Measurements from ENCODE around the gene ALKBH3. TPM values are rescaled to one million over a fixed set of nuclear protein-coding genes. Genes with fewer than 3 reads are reported as not detected.
A peak's percentile ranks its signal among the peaks of the same experiment; 100 is the strongest.

The ALKBH3 gene
- total RNA-seq, 1 experiment from 2014 or later: 36.7 TPM

DNA sequence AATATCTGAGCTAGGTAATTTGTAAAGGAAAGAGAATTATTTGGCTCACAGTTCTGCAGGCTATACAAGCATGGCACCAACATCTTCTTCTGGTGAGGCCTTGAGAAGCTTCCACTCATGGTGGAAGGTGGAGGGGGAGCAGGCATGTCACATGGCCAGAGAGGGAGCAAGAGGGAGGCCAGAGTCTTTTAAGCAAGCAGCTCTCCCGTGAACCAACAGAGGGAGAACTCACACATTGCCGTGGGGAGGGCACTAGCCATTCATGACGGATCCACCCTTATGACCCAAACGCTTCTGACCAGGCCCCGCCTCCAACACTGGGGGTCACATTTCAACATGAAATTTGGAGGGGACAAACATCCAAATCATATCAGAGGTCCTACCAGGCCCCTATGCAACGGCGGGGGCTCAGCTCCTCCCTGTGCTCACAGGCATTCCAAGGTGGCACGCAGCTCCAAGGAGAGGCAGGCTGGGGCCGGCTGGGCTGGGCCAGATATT lies 66.4 kb downstream of the ALKBH3 start:
- H3K36me3 ChIP-seq (ENCODE audit: control insufficient read depth in 1 of 2, insufficient read depth in 2 of 2, low read length in 2 of 2): no peaks in the 10 kb centered on the region

DNA sequence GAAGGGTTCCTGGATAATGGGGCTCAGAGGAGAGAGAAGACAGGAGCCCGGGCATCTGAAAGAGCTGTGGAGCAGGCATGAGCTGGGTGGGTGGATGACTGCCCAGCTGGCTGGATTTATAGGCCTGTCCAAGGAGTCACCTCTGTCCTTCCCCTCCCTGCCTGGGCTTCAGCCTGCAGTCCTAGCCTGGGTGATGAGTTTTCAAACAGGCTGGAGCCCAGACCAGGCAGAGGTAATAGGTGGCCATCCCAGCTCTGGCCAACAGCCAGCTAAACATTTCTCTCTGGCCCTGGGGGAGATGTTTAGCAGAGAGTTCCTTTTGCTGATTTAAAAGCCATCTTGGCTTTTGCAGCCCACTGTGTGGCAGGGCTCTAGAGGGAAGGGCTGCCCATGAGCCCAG lies 67.2 kb downstream of the ALKBH3 start:
- no peaks in the 10 kb centered on the region for H4K20me1 ChIP-seq (ENCODE audit: insufficient read depth)
- CTCF ChIA-PET: interaction anchor here (1.6 to 1.8 kb wide), 2 partner anchors 17 to 58 kb away, joined by 3 to 10 read pairs; no protein-coding TSS in a partner anchor
- H3K36me3 ChIP-seq (ENCODE audit: control insufficient read depth in 1 of 2, insufficient read depth in 2 of 2, low read length in 2 of 2): no peaks in the 10 kb centered on the region
- no peak overlapping the region for H3K4me3 ChIP-seq (replicated peaks in 1 of 2; ENCODE audit: low read depth in 1 of 2, low read length in 2 of 2)
- POLR2A ChIA-PET: no interaction called here
- H3K9me2 ChIP-seq (ENCODE audit: insufficient read depth): no peaks in the 10 kb centered on the region
- no peak for ATAC-seq
- H3K79me2 ChIP-seq (ENCODE audit: insufficient read depth, low read length): no peaks in the 10 kb centered on the region
- intact Hi-C loops (cut with micrococcal nuclease): no loop called here
- no peak overlapping the region for H3K4me2 ChIP-seq (ENCODE audit: low read length)
- H3K4me1 ChIP-seq (ENCODE audit: control insufficient read depth in 1 of 2, insufficient read depth in 2 of 2, low read length in 2 of 2): peaks cover 0 to 12% of the 10 kb centered on the region in 2 experiments; a peak in 2 of 4 replicates
- H2AFZ ChIP-seq (ENCODE audit: low read depth, low read length, poor library complexity, severe bottlenecking): no peak overlapping the region
- no peak for DNase-seq (ENCODE audit: low read depth, low spot score)
- no peak overlapping the region for H3K27ac ChIP-seq (ENCODE audit: low read depth, low read length)
- no TSS peak for BruUV-seq (replicated peaks)
- H3K9me3 ChIP-seq (ENCODE audit: control insufficient read depth in 1 of 2, insufficient read depth in 1 of 2, low read depth in 1 of 2, low read length in 2 of 2): no peaks in the 10 kb centered on the region
- no peak overlapping the region for H3K9ac ChIP-seq (ENCODE audit: low read length)
- RAD21 ChIA-PET (ENCODE audit: low non-redundant PET in 1 of 2, low total read pairs in 2 of 2, uncharacterized antibody in 2 of 2, unreplicated experiment in 2 of 2): no interaction called here
- H3K27me3 ChIP-seq (ENCODE audit: insufficient read depth, low read length): no peaks in the 10 kb centered on the region
- TF ChIP-seq EZH2 (IDR thresholded peaks at IDR 0.05) (no peak), CBX3 (IDR thresholded peaks at IDR 0.05; ENCODE audit: low read depth) (no peak), YY1 (IDR thresholded peaks at IDR 0.05; ENCODE audit: extremely low read depth, insufficient replicate concordance, low read depth, low read length) (no peak)

More for the DNA sequence above, 66.4 kb downstream of the ALKBH3 start:
- ChIA-PET POLR2A (no interaction called here), CTCF (interaction anchor here (1.0 to 1.8 kb wide), 2 partner anchors 58 to 121 kb away, joined by 3 to 10 read pairs; no protein-coding TSS in a partner anchor), RAD21 (ENCODE audit: low non-redundant PET in 1 of 2, low total read pairs in 2 of 2, uncharacterized antibody in 2 of 2, unreplicated experiment in 2 of 2) (interaction anchor here in 1 of 2 experiments (0.9 kb wide), 1 partner anchor 90 kb away, joined by 3 read pairs; no protein-coding TSS in a partner anchor)
- no peaks in the 10 kb centered on the region for H3K9me2 ChIP-seq (ENCODE audit: insufficient read depth)
- no peak for TF ChIP-seq SRF (IDR thresholded peaks at IDR 0.05; ENCODE audit: low read depth)
- no peak for TF ChIP-seq CBX3 (IDR thresholded peaks at IDR 0.05; ENCODE audit: low read depth)
- no peak for TF ChIP-seq RAD21 (IDR thresholded peaks at IDR 0.05; ENCODE audit: low read depth)
- TF ChIP-seq, protein P1, sequence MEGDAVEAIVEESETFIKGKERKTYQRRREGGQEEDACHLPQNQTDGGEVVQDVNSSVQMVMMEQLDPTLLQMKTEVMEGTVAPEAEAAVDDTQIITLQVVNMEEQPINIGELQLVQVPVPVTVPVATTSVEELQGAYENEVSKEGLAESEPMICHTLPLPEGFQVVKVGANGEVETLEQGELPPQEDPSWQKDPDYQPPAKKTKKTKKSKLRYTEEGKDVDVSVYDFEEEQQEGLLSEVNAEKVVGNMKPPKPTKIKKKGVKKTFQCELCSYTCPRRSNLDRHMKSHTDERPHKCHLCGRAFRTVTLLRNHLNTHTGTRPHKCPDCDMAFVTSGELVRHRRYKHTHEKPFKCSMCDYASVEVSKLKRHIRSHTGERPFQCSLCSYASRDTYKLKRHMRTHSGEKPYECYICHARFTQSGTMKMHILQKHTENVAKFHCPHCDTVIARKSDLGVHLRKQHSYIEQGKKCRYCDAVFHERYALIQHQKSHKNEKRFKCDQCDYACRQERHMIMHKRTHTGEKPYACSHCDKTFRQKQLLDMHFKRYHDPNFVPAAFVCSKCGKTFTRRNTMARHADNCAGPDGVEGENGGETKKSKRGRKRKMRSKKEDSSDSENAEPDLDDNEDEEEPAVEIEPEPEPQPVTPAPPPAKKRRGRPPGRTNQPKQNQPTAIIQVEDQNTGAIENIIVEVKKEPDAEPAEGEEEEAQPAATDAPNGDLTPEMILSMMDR (IDR thresholded peaks at IDR 0.05 in 2 of 3, conservative IDR thresholded peaks at IDR 0.05 in 1 of 3; ENCODE audit: borderline replicate concordance in 1 of 3, insufficient read depth in 1 of 3, low read depth in 2 of 3, low read length in 2 of 3): peak; percentile 10 to 44 (median 41); a peak in 4 of 6 replicates
- no peak for TF ChIP-seq SP1 (IDR thresholded peaks at IDR 0.05; ENCODE audit: low read depth)
- no peaks in the 10 kb centered on the region for H3K27me3 ChIP-seq (ENCODE audit: insufficient read depth, low read length)
- H3K9me3 ChIP-seq (ENCODE audit: control insufficient read depth in 1 of 2, insufficient read depth in 1 of 2, low read depth in 1 of 2, low read length in 2 of 2): no peaks in the 10 kb centered on the region
- no peak overlapping the region for H3K4me3 ChIP-seq (replicated peaks in 1 of 2; ENCODE audit: low read depth in 1 of 2, low read length in 2 of 2)
- no peaks in the 10 kb centered on the region for H3K79me2 ChIP-seq (ENCODE audit: insufficient read depth, low read length)
- DNase-seq (ENCODE audit: low read depth, low spot score) (peak; percentile 19), ATAC-seq (peak; percentile 73)
- no peaks in the 10 kb centered on the region for H4K20me1 ChIP-seq (ENCODE audit: insufficient read depth)
- H3K4me1 ChIP-seq (ENCODE audit: control insufficient read depth in 1 of 2, insufficient read depth in 2 of 2, low read length in 2 of 2): peaks cover 0 to 12% of the 10 kb centered on the region in 2 experiments; a peak in 2 of 4 replicates
- intact Hi-C loops (cut with micrococcal nuclease): no loop called here
- H3K9ac ChIP-seq (ENCODE audit: low read length): no peak overlapping the region
- no peak overlapping the region for H3K27ac ChIP-seq (ENCODE audit: low read depth, low read length)
- H2AFZ ChIP-seq (ENCODE audit: low read depth, low read length, poor library complexity, severe bottlenecking): no peak overlapping the region
- BruUV-seq (replicated peaks): no TSS peak
- H3K4me2 ChIP-seq (ENCODE audit: low read length): no peak overlapping the region
